ENCODE data around the gene SCN11A.

SCN11A gene

DNA sequence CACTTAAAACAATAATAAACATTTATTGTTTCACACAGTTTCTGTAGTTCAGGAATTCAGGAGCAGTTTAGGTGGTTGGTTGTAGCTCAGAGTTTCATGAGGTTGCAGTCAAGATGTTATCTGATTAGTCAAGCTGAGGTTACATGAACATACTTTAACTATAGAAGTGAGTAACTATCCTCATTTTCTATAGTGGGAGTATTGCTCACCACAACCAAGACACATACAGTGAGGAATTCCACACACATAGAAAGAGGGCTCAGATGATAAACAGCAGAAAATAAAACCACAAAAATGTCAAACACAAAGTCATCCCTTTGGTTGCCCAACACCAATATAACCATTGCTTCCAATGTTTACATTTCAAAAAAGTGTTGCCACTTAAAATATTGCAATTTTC, 13.6 kb downstream of the SCN11A start:
- H3K27me3 ChIP-seq (ENCODE audit: insufficient read depth, poor library complexity, severe bottlenecking), result no peaks in the 10 kb centered on the region
- H3K4me3 ChIP-seq (replicated peaks; ENCODE audit: insufficient read depth, low read length), result no peak overlapping the region
- TF ChIP-seq SPI1 (IDR thresholded peaks at IDR 0.05; ENCODE audit: borderline replicate concordance, low read depth), result no peak
- TF ChIP-seq, protein P1, sequence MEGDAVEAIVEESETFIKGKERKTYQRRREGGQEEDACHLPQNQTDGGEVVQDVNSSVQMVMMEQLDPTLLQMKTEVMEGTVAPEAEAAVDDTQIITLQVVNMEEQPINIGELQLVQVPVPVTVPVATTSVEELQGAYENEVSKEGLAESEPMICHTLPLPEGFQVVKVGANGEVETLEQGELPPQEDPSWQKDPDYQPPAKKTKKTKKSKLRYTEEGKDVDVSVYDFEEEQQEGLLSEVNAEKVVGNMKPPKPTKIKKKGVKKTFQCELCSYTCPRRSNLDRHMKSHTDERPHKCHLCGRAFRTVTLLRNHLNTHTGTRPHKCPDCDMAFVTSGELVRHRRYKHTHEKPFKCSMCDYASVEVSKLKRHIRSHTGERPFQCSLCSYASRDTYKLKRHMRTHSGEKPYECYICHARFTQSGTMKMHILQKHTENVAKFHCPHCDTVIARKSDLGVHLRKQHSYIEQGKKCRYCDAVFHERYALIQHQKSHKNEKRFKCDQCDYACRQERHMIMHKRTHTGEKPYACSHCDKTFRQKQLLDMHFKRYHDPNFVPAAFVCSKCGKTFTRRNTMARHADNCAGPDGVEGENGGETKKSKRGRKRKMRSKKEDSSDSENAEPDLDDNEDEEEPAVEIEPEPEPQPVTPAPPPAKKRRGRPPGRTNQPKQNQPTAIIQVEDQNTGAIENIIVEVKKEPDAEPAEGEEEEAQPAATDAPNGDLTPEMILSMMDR (IDR thresholded peaks at IDR 0.05; ENCODE audit: insufficient read depth, low read length), result no peak
- no peak for TF ChIP-seq POLR2AphosphoS5 (IDR thresholded peaks at IDR 0.05; ENCODE audit: low read depth)
- TF ChIP-seq, protein P2, sequence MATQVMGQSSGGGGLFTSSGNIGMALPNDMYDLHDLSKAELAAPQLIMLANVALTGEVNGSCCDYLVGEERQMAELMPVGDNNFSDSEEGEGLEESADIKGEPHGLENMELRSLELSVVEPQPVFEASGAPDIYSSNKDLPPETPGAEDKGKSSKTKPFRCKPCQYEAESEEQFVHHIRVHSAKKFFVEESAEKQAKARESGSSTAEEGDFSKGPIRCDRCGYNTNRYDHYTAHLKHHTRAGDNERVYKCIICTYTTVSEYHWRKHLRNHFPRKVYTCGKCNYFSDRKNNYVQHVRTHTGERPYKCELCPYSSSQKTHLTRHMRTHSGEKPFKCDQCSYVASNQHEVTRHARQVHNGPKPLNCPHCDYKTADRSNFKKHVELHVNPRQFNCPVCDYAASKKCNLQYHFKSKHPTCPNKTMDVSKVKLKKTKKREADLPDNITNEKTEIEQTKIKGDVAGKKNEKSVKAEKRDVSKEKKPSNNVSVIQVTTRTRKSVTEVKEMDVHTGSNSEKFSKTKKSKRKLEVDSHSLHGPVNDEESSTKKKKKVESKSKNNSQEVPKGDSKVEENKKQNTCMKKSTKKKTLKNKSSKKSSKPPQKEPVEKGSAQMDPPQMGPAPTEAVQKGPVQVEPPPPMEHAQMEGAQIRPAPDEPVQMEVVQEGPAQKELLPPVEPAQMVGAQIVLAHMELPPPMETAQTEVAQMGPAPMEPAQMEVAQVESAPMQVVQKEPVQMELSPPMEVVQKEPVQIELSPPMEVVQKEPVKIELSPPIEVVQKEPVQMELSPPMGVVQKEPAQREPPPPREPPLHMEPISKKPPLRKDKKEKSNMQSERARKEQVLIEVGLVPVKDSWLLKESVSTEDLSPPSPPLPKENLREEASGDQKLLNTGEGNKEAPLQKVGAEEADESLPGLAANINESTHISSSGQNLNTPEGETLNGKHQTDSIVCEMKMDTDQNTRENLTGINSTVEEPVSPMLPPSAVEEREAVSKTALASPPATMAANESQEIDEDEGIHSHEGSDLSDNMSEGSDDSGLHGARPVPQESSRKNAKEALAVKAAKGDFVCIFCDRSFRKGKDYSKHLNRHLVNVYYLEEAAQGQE (IDR thresholded peaks at IDR 0.05; ENCODE audit: insufficient replicate concordance, low read depth), result no peak
- no peak for TF ChIP-seq GABPA (IDR thresholded peaks at IDR 0.05; ENCODE audit: low read depth)
- no peak for DNase-seq (ENCODE audit: low read depth in 1 of 2, low spot score in 1 of 2)
- no peak overlapping the region for H3K27ac ChIP-seq (replicated peaks)

DNA sequence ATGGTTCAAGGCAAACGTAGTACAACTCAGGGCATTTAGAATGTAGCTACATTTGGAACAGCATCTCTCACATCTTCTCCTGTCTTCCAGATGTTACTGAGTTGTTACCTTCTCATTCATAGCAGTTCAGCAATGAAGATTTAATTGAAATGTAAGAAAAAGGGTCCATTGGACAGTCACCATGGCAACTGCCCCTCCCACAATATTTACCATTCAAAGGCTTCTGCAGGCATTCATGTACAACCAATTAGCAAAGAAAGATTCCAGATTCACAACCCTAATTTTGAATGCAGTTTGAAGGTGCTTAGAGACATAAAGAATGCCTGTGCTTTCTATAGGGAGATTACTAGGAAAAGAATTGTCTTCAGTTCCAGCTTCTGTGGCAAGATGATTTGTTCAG, 22.2 kb downstream of the SCN11A start:
- no peak overlapping the region for H3K27ac ChIP-seq (replicated peaks)
- TF ChIP-seq, protein P1 (IDR thresholded peaks at IDR 0.05; ENCODE audit: insufficient read depth, low read length), result no peak
- TF ChIP-seq, protein P2 (IDR thresholded peaks at IDR 0.05; ENCODE audit: insufficient replicate concordance, low read depth), result no peak
- TF ChIP-seq SPI1 (IDR thresholded peaks at IDR 0.05; ENCODE audit: borderline replicate concordance, low read depth) (no peak), POLR2AphosphoS5 (IDR thresholded peaks at IDR 0.05; ENCODE audit: low read depth) (no peak), GABPA (IDR thresholded peaks at IDR 0.05; ENCODE audit: low read depth) (no peak)
- DNase-seq (ENCODE audit: low read depth in 1 of 2, low spot score in 1 of 2), result no peak
- no peak overlapping the region for H3K4me3 ChIP-seq (replicated peaks; ENCODE audit: insufficient read depth, low read length)
- peaks cover 2% of the 10 kb centered on the region for H3K27me3 ChIP-seq (ENCODE audit: insufficient read depth, poor library complexity, severe bottlenecking)

DNA sequence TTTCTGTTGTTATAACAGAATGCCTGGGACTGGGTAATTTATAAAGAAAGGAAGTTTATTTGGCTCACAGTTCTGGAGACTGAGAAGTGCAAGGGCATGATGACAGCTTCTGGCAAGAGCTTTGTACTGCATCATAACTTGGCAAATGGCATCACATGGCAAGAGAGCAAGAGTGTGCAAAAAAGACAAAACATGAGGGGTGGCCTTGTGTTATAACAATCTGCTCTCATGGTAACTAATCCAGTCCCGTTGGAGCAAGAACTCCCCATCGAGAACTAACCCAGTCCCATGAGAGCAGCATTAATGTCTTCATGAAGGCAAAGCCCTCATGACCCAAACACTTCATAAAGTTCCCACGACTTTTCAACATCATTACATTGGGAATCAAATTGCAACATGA, 23.2 kb downstream of the SCN11A start:
- DNase-seq (ENCODE audit: low read depth in 1 of 2, low spot score in 1 of 2), result no peak
- Histone ChIP-seq H3K27me3 (ENCODE audit: insufficient read depth, poor library complexity, severe bottlenecking) (peaks cover 2% of the 10 kb centered on the region), H3K4me3 (replicated peaks; ENCODE audit: insufficient read depth, low read length) (no peak overlapping the region), H3K27ac (replicated peaks) (no peak overlapping the region)
- TF ChIP-seq, protein P2 (IDR thresholded peaks at IDR 0.05; ENCODE audit: insufficient replicate concordance, low read depth), result no peak
- TF ChIP-seq POLR2AphosphoS5 (IDR thresholded peaks at IDR 0.05; ENCODE audit: low read depth), result no peak
- TF ChIP-seq SPI1 (IDR thresholded peaks at IDR 0.05; ENCODE audit: borderline replicate concordance, low read depth), result no peak
- TF ChIP-seq, protein P1 (IDR thresholded peaks at IDR 0.05; ENCODE audit: insufficient read depth, low read length), result no peak
- no peak for TF ChIP-seq GABPA (IDR thresholded peaks at IDR 0.05; ENCODE audit: low read depth)

All from HL-60 (cell line).